ENCODE data around the gene TRIM8. TPM values are rescaled to one million over a fixed set of nuclear protein-coding genes. Genes with fewer than 3 reads are reported as not detected.

The TRIM8 gene
- total RNA-seq, 1 donor from 2014 or later = 216 TPM

- Histone ChIP-seq H3K27me3 (no peaks in the 10 kb centered on the region), H3K27ac (no peak overlapping the region), H3K36me3 (peaks cover 7 to 28% of the 10 kb centered on the region in 2 donors), H3K9me3 (no peaks in the 10 kb centered on the region), H3K4me1 (peaks cover 19 to 32% of the 10 kb centered on the region in 2 donors), H3K4me3 (no peak overlapping the region)
- TF ChIP-seq CTCF (IDR thresholded peaks at IDR 0.05) = no peak
- intact Hi-C loops (cut with DNase I) = no loop called here
- no peak for DNase-seq (ENCODE audit: low spot score in 2 of 2)
Observed at GRCh38 chr10:102616066-102616770, 28.1 kb upstream of the TRIM8 start.

GRCh38 chr10:102617041-102617440, 27.2 kb upstream of the TRIM8 start:
- H3K27me3 ChIP-seq = no peaks in the 10 kb centered on the region
- no peak overlapping the region for H3K27ac ChIP-seq
- no peaks in the 10 kb centered on the region for H3K9me3 ChIP-seq
- no peak overlapping the region for H3K4me3 ChIP-seq
- TF ChIP-seq CTCF (IDR thresholded peaks at IDR 0.05) = no peak
- H3K4me1 ChIP-seq = peaks cover 25 to 40% of the 10 kb centered on the region in 2 donors
- peaks cover 7 to 28% of the 10 kb centered on the region in 2 donors for H3K36me3 ChIP-seq
- intact Hi-C loops (cut with DNase I) = no loop called here
- DNase-seq (ENCODE audit: low spot score in 2 of 2) = no peak

GRCh38 chr10:102617816-102618215, 26.5 kb upstream of the TRIM8 start:
- no peak for TF ChIP-seq CTCF (IDR thresholded peaks at IDR 0.05)
- Histone ChIP-seq H3K36me3 (peaks cover 7 to 28% of the 10 kb centered on the region in 2 donors), H3K4me1 (peaks cover 31 to 36% of the 10 kb centered on the region in 2 donors)

DNA sequence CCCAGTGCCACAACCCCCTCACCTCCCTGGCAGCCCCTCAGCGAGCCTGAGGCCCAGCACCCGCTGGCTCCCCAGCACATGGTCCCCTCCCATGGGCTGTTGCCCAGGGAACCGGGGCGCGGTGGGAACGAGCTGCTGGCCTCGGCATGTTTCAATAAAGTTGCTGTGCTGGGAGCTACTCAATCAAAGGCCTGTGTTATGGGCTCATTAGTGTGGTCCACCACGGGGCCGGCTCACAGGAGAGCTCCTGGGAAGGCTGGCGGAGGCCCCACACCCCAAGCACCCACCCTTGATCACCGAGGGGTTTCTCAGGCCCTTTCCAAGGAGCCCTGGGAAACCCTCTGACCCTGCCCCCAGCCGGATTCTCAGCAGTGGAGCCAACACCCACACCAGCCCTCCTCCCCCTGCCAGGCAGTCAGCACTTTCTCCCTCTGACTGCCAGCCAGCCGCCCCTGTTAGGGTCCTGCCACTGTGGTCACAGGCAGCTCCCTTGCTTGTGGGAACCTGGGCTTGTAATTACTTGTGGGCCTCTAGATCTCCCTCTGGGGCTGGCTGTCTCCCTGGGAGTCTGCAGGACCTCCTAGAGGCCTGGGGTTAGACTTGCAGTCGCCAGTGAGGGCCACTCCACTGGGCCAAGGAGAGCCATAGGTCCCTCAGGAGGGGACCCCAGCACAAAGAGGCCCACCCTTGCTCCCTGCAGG, 24.8 kb upstream of the TRIM8 start:
- intact Hi-C loops (cut with DNase I) = loop anchor here (2.0 kb wide), 1 partner anchor 15 kb away; no protein-coding TSS in a partner anchor
- H3K4me1 ChIP-seq = peaks cover 31 to 42% of the 10 kb centered on the region in 2 donors
- no peaks in the 10 kb centered on the region for H3K9me3 ChIP-seq
- no peak for TF ChIP-seq CTCF (IDR thresholded peaks at IDR 0.05)
- H3K36me3 ChIP-seq = peaks cover 7 to 28% of the 10 kb centered on the region in 2 donors
- DNase-seq (ENCODE audit: low spot score in 2 of 2) = no peak
- H3K4me3 ChIP-seq = no peak overlapping the region
- peak overlapping the region; percentile 92 to 95 for H3K27ac ChIP-seq
- H3K27me3 ChIP-seq = no peaks in the 10 kb centered on the region

More at GRCh38 chr10:102617816-102618215, 26.5 kb upstream of the TRIM8 start:
- no peaks in the 10 kb centered on the region for H3K27me3 ChIP-seq
- DNase-seq (ENCODE audit: low spot score in 2 of 2) = no peak
- no peak overlapping the region for H3K27ac ChIP-seq
- H3K9me3 ChIP-seq = no peaks in the 10 kb centered on the region
- H3K4me3 ChIP-seq = no peak overlapping the region
- intact Hi-C loops (cut with DNase I) = loop anchor here (2.0 kb wide), 1 partner anchor 13 kb away; no protein-coding TSS in a partner anchor

- TF ChIP-seq CTCF (IDR thresholded peaks at IDR 0.05) = no peak
Observed at GRCh38 chr10:102620138-102620590, 24.1 kb upstream of the TRIM8 start.

More at GRCh38 chr10:102620138-102620590, 24.1 kb upstream of the TRIM8 start:
- Histone ChIP-seq H3K36me3 (peaks cover 7 to 26% of the 10 kb centered on the region in 2 donors), H3K9me3 (no peaks in the 10 kb centered on the region), H3K27ac (peak overlapping the region; percentile 92 to 95), H3K4me1 (peaks cover 35 to 49% of the 10 kb centered on the region in 2 donors), H3K4me3 (peak overlapping the region in 1 of 2 donors; percentile 1), H3K27me3 (no peaks in the 10 kb centered on the region)
- DNase-seq (ENCODE audit: low spot score in 2 of 2) = no peak
- intact Hi-C loops (cut with DNase I) = no loop called here
